ENCODE measurements around the gene RNF225. TPM values are rescaled to one million over a fixed set of nuclear protein-coding genes. Genes with fewer than 3 reads are reported as not detected.
A peak's percentile ranks its signal among the peaks of the same experiment; 100 is the strongest.

Gene RNF225
- total and polyA plus RNA-seq, 9 of the 15 experiments (the other 6 are each of a cell fraction or from before 2014, with no cell fraction given), result 0.33 TPM; not detected in 8

DNA sequence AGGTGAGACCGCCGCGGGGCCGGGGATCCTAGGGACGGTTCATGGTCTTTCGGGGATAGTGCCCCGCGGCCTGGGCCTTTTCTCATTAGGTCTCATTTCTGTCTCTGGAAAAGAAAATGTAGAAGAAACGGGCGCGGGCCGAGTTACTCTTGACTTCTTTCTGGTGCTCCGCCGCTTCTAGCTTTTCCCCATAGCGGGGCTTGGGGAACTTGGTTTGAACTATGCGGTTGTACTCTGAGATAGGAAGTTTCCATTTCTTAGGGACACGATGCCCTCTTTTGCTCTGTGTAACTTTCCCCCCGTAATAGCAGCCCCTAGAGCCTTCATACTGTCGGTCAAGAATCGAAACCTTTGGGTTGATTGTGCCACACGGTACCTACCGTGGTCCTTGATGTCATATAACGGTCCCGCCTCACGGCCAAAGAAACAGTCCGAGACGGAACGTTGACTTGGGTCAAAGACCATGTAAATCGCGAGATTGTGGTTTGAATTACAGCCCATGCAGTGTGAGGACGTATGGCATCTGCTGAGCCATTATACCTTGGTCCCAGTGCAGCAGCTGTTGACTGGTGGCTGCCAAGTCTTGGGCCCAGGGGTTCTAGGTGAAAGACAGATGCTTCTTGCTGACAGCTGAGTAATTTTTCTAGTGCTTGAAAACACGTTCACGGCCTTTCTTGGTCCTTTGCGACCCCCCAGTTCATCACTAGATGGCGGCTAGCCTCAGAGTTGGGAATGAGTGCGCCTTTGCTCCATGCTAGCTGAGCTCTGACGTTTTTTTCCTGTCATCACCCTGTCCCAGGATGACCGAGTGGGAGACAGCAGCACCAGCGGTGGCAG is 7.9 kb upstream of the RNF225 start (continued):
- no peak for TF ChIP-seq CREB5 (CRISPR knock-in tag; IDR thresholded peaks at IDR 0.05)
- TF ChIP-seq TGIF2 (CRISPR knock-in tag; IDR thresholded peaks at IDR 0.05), result peak; percentile 31; the same call in 1 of the 2 replicates
- no peak for TF ChIP-seq NR2C2 (CRISPR knock-in tag; IDR thresholded peaks at IDR 0.05)
- peak; percentile 92 for TF ChIP-seq NR2C2 (tag; IDR thresholded peaks at IDR 0.05)
- TF ChIP-seq CBX8 (IDR thresholded peaks at IDR 0.05; ENCODE audit: borderline replicate concordance, extremely low read depth, low read depth, low read length, poor library complexity, severe bottlenecking), result no peak
- no peak for TF ChIP-seq ZFP30 (CRISPR knock-in tag; IDR thresholded peaks at IDR 0.05; ENCODE audit: borderline replicate concordance)
- TF ChIP-seq, protein P1, sequence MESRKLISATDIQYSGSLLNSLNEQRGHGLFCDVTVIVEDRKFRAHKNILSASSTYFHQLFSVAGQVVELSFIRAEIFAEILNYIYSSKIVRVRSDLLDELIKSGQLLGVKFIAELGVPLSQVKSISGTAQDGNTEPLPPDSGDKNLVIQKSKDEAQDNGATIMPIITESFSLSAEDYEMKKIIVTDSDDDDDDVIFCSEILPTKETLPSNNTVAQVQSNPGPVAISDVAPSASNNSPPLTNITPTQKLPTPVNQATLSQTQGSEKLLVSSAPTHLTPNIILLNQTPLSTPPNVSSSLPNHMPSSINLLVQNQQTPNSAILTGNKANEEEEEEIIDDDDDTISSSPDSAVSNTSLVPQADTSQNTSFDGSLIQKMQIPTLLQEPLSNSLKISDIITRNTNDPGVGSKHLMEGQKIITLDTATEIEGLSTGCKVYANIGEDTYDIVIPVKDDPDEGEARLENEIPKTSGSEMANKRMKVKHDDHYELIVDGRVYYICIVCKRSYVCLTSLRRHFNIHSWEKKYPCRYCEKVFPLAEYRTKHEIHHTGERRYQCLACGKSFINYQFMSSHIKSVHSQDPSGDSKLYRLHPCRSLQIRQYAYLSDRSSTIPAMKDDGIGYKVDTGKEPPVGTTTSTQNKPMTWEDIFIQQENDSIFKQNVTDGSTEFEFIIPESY (CRISPR knock-in tag; IDR thresholded peaks at IDR 0.05), result no peak
- no peak for TF ChIP-seq ZNF133 (CRISPR knock-in tag; IDR thresholded peaks at IDR 0.05)
- TF ChIP-seq, protein P2, sequence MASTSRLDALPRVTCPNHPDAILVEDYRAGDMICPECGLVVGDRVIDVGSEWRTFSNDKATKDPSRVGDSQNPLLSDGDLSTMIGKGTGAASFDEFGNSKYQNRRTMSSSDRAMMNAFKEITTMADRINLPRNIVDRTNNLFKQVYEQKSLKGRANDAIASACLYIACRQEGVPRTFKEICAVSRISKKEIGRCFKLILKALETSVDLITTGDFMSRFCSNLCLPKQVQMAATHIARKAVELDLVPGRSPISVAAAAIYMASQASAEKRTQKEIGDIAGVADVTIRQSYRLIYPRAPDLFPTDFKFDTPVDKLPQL (IDR thresholded peaks at IDR 0.05; ENCODE audit: extremely low read depth, insufficient read length), result no peak
- TF ChIP-seq ZNF584 (CRISPR knock-in tag; IDR thresholded peaks at IDR 0.05; ENCODE audit: low read depth), result no peak
- peak; percentile 59 for TF ChIP-seq SIRT6 (IDR thresholded peaks at IDR 0.05; ENCODE audit: low read depth, low read length)
- peak in 1 of 2 experiments; percentile 39; a peak in 1 of 4 replicates for TF ChIP-seq SIN3A (IDR thresholded peaks at IDR 0.05; ENCODE audit: borderline replicate concordance in 2 of 2, control insufficient read depth in 1 of 2, low read depth in 2 of 2, low read length in 2 of 2)
- TF ChIP-seq NKRF (IDR thresholded peaks at IDR 0.05; ENCODE audit: borderline replicate concordance), result peak; percentile 97
- TF ChIP-seq GTF2E2 (tag; IDR thresholded peaks at IDR 0.05), result peak; percentile 1; the same call in 1 of the 2 replicates
- 0 out of 2 replicates have a peak, but pooled peaks have one; percentile 8 for TF ChIP-seq SREBF2 (CRISPR knock-in tag; IDR thresholded peaks at IDR 0.05)
- 0 out of 2 replicates have a peak, but pooled peaks have one; percentile 7 for TF ChIP-seq SMC3 (conservative IDR thresholded peaks at IDR 0.05; ENCODE audit: insufficient read depth, low read depth, low read length)
- TF ChIP-seq MYNN (IDR thresholded peaks at IDR 0.05), result no peak
- no peak for TF ChIP-seq MYNN (CRISPR knock-in tag; IDR thresholded peaks at IDR 0.05)
- no peak for TF ChIP-seq RBM25 (IDR thresholded peaks at IDR 0.05; ENCODE audit: low read depth, low read length, severe bottlenecking)
- 0 out of 2 replicates have a peak, but pooled peaks have one; percentile 54 for TF ChIP-seq ZNF224 (CRISPR knock-in tag; IDR thresholded peaks at IDR 0.05)
